ENCODE data around the gene AQP4. TPM values are rescaled to one million over a fixed set of nuclear protein-coding genes. Genes with fewer than 3 reads are reported as not detected.
A peak's percentile ranks its signal among the peaks of the same experiment; 100 is the strongest.

The AQP4 gene
- total and polyA plus RNA-seq, 2 of the 13 experiments (the other 11 are each of a cell fraction or from before 2014, with no cell fraction given) = 0.20 to 0.62 TPM

DNA sequence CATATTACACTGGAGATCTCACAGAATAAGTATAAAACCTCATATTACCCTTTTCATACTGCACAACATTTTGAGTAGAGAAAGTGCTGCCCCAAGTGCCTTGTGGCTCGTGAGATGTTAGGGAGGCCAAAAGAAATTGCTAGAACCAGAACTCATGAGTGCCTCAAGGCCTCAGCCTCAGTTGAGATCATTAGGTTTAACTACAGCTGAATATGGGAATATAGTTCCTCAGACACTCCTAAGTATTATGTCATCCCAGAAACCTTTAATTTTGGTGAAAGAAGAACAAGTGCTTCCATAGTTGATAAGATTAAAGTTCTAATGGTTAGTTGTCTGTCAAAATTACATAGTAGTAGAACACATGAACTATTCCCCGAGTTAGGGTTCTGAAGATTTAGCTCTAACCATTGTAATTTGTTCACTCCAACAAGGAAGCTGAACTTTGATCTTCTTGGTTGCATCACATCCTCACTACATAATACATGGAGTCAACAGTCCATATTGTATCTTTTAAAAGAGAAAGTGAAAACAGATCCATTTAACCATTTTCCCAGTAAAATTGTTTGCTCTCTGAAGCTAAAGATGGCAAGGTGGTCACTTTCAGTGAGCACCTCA is 9.6 kb upstream of the AQP4 start (continued):
- TF ChIP-seq HNRNPUL1 (IDR thresholded peaks at IDR 0.05; ENCODE audit: low read depth, low read length) (no peak), HNRNPL (IDR thresholded peaks at IDR 0.05; ENCODE audit: low read depth, low read length) (no peak), ISL2 (CRISPR knock-in tag; IDR thresholded peaks at IDR 0.05) (0 out of 2 replicates have a peak, but pooled peaks have one; percentile 18), TGIF2 (CRISPR knock-in tag; IDR thresholded peaks at IDR 0.05) (no peak), ZBTB38 (CRISPR knock-in tag; IDR thresholded peaks at IDR 0.05) (no peak), SPEN (CRISPR knock-in tag; IDR thresholded peaks at IDR 0.05; ENCODE audit: low read depth) (no peak), KDM4B (CRISPR knock-in tag; IDR thresholded peaks at IDR 0.05) (no peak), ZNF564 (CRISPR knock-in tag; IDR thresholded peaks at IDR 0.05) (no peak), SOX6 (IDR thresholded peaks at IDR 0.05) (no peak), SOX6 (CRISPR knock-in tag; IDR thresholded peaks at IDR 0.05) (peak; percentile 33; the same call in 1 of the 2 replicates), BCL6 (CRISPR knock-in tag; IDR thresholded peaks at IDR 0.05) (no peak), CREB1 (IDR thresholded peaks at IDR 0.05) (no peak), CREB1 (CRISPR knock-in tag; IDR thresholded peaks at IDR 0.05) (peak; percentile 55; the same call in 1 of the 2 replicates), ZBTB21 (CRISPR knock-in tag; IDR thresholded peaks at IDR 0.05) (no peak), FOXC1 (CRISPR knock-in tag; IDR thresholded peaks at IDR 0.05; ENCODE audit: borderline replicate concordance) (no peak), ZNF570 (CRISPR knock-in tag; IDR thresholded peaks at IDR 0.05; ENCODE audit: borderline replicate concordance) (no peak)
- TF ChIP-seq, protein P1, sequence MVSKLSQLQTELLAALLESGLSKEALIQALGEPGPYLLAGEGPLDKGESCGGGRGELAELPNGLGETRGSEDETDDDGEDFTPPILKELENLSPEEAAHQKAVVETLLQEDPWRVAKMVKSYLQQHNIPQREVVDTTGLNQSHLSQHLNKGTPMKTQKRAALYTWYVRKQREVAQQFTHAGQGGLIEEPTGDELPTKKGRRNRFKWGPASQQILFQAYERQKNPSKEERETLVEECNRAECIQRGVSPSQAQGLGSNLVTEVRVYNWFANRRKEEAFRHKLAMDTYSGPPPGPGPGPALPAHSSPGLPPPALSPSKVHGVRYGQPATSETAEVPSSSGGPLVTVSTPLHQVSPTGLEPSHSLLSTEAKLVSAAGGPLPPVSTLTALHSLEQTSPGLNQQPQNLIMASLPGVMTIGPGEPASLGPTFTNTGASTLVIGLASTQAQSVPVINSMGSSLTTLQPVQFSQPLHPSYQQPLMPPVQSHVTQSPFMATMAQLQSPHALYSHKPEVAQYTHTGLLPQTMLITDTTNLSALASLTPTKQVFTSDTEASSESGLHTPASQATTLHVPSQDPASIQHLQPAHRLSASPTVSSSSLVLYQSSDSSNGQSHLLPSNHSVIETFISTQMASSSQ (IDR thresholded peaks at IDR 0.05; ENCODE audit: low read depth) = no peak
- TF ChIP-seq, protein P1 (CRISPR knock-in tag; IDR thresholded peaks at IDR 0.05; ENCODE audit: borderline replicate concordance) = no peak
- TF ChIP-seq, protein P2, sequence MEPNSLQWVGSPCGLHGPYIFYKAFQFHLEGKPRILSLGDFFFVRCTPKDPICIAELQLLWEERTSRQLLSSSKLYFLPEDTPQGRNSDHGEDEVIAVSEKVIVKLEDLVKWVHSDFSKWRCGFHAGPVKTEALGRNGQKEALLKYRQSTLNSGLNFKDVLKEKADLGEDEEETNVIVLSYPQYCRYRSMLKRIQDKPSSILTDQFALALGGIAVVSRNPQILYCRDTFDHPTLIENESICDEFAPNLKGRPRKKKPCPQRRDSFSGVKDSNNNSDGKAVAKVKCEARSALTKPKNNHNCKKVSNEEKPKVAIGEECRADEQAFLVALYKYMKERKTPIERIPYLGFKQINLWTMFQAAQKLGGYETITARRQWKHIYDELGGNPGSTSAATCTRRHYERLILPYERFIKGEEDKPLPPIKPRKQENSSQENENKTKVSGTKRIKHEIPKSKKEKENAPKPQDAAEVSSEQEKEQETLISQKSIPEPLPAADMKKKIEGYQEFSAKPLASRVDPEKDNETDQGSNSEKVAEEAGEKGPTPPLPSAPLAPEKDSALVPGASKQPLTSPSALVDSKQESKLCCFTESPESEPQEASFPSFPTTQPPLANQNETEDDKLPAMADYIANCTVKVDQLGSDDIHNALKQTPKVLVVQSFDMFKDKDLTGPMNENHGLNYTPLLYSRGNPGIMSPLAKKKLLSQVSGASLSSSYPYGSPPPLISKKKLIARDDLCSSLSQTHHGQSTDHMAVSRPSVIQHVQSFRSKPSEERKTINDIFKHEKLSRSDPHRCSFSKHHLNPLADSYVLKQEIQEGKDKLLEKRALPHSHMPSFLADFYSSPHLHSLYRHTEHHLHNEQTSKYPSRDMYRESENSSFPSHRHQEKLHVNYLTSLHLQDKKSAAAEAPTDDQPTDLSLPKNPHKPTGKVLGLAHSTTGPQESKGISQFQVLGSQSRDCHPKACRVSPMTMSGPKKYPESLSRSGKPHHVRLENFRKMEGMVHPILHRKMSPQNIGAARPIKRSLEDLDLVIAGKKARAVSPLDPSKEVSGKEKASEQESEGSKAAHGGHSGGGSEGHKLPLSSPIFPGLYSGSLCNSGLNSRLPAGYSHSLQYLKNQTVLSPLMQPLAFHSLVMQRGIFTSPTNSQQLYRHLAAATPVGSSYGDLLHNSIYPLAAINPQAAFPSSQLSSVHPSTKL (CRISPR knock-in tag; IDR thresholded peaks at IDR 0.05) = peak; percentile 90
- TF ChIP-seq, protein P3, sequence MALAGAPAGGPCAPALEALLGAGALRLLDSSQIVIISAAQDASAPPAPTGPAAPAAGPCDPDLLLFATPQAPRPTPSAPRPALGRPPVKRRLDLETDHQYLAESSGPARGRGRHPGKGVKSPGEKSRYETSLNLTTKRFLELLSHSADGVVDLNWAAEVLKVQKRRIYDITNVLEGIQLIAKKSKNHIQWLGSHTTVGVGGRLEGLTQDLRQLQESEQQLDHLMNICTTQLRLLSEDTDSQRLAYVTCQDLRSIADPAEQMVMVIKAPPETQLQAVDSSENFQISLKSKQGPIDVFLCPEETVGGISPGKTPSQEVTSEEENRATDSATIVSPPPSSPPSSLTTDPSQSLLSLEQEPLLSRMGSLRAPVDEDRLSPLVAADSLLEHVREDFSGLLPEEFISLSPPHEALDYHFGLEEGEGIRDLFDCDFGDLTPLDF (CRISPR knock-in tag; IDR thresholded peaks at IDR 0.05) = no peak
- TF ChIP-seq, protein P4, sequence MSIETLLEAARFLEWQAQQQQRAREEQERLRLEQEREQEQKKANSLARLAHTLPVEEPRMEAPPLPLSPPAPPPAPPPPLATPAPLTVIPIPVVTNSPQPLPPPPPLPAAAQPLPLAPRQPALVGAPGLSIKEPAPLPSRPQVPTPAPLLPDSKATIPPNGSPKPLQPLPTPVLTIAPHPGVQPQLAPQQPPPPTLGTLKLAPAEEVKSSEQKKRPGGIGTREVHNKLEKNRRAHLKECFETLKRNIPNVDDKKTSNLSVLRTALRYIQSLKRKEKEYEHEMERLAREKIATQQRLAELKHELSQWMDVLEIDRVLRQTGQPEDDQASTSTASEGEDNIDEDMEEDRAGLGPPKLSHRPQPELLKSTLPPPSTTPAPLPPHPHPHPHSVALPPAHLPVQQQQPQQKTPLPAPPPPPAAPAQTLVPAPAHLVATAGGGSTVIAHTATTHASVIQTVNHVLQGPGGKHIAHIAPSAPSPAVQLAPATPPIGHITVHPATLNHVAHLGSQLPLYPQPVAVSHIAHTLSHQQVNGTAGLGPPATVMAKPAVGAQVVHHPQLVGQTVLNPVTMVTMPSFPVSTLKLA (IDR thresholded peaks at IDR 0.05) = no peak

All from HepG2 (cell line).